Tibial nerve (tissue), 4 donors: Measurements from ENCODE around the gene PRKAG2.

Experiments used
- CTCF ChIP-seq, 5 experiments: fragments of 200-600 bp in 3 of 5; fragments of 450-650 bp in 2 of 5; sonication (generic) in 3 of 5; IDR thresholded peaks; one replicate each; pipeline ENCODE4 v1.5.1; 2016 to 2019; ENCODE audit warnings: antibody characterized with exemption in 5 of 5, mild to moderate bottlenecking in 3 of 5, moderate library complexity in 2 of 5
- EP300 ChIP-seq, 2 donors: sonication (generic); formaldehyde crosslinking; IDR thresholded peaks; one replicate each; pipeline ENCODE4 v1.6.1; 2017; ENCODE audit warnings: antibody characterized with exemption in 2 of 2, mild to moderate bottlenecking in 1 of 2
- POLR2A ChIP-seq, 2 donors: fragments of 450-650 bp; IDR thresholded peaks; one replicate each; pipeline ENCODE4 v1.6.1; 2017; ENCODE audit warnings: antibody characterized with exemption in 2 of 2, mild to moderate bottlenecking in 2 of 2, moderate library complexity in 2 of 2

- TF ChIP-seq CTCF (IDR thresholded peaks at IDR 0.05), result no peak
- no peak for TF ChIP-seq POLR2A (IDR thresholded peaks at IDR 0.05)
- no peak for TF ChIP-seq EP300 (IDR thresholded peaks at IDR 0.05)
Observed at GRCh38 chr7:151869968-151870918, 6.7 kb downstream of the PRKAG2 start.
